ENCODE data around the gene ZXDB. TPM values are rescaled to one million over a fixed set of nuclear protein-coding genes. Genes with fewer than 3 reads are reported as not detected.
"Not testable (repeated sequence)": the region's sequence is repeated elsewhere in the genome, so short reads cannot be mapped to it uniquely, and the experiment has no call there.

The ZXDB gene
- total RNA-seq: 6.3 and 6.6 TPM in 2 replicates

DNA sequence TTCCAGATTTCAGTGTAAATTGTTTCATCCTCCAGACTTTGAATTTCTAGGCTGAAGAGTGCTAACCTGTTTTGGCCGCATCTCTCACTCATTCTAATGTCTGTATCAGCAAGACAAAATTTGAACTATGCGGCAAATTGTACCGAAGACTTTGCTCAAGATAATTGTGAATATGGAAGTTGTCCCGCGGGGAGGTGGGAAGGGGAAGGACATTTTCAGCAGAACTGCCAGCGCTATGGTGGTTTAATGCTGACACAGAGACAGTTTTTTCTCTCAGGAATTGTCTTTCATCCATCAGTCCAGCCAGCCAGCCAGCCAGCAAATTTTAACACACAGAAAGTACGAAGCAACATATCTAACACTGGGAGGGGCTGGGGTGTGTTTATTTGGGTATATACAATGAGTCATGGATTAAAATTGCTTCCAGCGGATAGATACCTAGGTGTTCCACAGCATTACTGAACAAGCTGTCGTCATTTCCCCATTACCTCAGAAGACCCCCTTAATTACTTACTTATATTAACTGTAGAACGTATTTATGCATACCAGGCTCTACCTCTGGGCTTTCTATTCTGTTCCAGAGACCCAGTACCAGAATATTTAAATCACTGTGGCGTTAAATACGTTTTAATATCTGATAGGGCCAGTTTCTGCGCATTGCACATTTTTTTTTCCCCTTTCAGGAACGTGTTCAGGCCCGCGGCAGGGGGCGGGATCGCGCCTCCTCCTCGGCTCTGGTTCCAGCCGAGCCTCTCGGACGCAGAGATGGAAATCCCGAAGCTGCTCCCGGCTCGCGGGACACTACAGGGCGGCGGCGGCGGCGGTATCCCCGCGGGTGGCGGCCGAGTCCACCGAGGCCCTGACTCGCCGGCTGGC is at the start of gene ZXDB:
ZXDB (plus strand) TSS at position 728 of the 876 bp plus-strand sequence; CDS start at position 766, 38 bp downstream.
- intact Hi-C loops (cut with micrococcal nuclease): loop anchor here (2.0 to 10.0 kb wide), 7 partner anchors 233 to 1877 kb away; partner anchors contain the start of genes FAAH2, RRAGB, SPIN2B and SPIN3

DNA sequence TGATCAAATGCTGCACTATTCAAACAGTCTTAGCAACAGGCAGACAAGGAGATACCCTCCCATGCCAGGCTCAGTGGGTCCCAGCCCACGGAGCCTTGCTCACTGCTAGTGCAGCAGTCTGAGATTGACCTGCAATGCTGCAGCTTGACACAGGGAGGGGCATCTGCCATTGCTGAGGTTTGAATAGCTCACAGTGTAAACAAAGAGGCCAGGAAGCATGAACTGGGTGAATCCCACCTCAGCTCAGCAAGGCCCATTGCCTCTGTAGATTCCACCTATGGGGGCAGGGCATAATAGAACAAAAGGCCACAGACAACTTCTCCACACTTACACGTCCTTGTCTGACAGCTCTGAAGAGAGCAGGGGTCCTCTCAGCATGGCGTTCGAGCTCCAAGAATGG is 26.6 kb upstream of the ZXDB start:
- intact Hi-C loops (cut with micrococcal nuclease): no loop called here

DNA sequence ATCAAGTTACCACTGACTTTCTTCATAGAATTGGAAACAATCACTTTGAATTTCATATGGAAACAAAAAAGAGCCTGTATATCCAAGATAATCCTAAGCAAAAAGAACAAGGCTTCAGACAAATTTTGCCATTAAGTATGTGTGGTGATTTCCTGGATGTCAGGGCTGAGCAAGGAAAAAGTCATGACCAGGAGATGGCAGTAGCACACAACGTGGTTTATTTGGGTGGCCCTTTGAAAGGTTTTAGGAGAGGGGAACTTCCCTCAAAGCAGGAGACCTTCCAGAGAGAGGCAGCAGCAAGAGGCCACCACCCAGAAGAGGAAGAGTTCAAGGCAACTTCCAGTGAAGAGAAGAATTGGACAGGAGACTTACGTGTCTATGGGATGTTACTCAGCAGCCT is 18.1 kb upstream of the ZXDB start:
- intact Hi-C loops (cut with micrococcal nuclease): loop anchor here (10.0 kb wide), 1 partner anchor 241 kb away; no protein-coding TSS in a partner anchor

DNA sequence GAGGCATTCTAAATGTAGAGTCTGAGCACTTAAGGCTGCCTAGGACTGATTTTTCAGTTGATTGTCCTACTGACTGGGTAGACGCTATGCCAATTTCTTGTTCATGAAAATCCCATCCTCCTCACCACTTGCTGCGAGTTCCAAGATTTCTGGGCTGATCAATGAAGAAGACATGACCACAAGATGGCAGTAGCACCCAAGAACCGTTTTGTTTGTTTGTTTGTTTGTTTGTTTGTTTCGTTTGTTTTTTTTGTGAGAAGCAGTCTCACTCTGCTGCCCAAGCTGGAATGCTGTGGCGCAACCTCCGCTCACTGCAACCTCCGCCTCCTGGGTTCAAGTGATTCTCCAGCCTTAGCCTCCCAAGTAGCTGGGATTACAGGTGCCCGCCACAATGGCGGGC is 8.9 kb upstream of the ZXDB start:
- intact Hi-C loops (cut with micrococcal nuclease): loop anchor here (5.0 kb wide), 1 partner anchor 444 kb away; no protein-coding TSS in a partner anchor

DNA sequence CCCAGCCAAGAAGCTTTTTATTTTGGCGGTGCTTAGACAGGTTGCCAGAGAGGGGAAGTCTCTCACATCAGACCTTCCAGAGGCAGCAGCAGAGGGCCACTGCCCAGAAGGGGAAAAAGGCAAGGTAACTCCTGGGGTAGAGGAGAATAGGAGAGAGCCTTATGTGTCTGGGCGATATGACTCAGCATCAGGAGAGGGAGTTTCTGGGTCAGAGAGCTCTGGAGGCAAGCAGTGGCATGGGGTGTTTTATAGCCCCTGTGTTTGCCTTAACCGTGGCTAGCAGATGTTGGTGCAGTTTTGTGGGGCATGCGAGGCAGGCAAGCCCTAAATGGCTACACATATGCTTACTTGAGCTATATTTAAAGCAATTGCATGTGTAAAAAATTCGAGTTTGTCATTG is 8.3 kb upstream of the ZXDB start:
- intact Hi-C loops (cut with micrococcal nuclease): loop anchor here (5.0 kb wide), 1 partner anchor 444 kb away; no protein-coding TSS in a partner anchor

DNA sequence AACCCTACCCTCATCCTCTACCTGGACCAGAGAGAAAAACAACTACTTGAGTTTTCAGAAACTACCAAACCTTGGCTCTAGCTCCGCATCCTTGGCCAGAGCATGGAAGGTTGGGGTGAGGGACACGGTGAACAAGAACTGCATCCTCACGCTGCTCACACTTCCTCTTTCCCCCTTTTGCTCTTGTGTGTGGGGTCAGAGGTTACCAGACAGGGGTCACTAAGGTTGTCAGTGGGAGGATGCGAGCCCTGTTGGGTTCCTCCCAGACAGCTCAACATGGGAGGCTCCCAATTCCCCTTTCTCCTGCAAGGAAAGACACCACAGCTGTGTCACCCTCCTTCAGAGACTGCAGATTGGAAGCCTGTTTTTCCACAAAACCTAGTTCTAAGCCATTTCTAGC is 5.5 kb upstream of the ZXDB start:
- intact Hi-C loops (cut with micrococcal nuclease): no loop called here

DNA sequence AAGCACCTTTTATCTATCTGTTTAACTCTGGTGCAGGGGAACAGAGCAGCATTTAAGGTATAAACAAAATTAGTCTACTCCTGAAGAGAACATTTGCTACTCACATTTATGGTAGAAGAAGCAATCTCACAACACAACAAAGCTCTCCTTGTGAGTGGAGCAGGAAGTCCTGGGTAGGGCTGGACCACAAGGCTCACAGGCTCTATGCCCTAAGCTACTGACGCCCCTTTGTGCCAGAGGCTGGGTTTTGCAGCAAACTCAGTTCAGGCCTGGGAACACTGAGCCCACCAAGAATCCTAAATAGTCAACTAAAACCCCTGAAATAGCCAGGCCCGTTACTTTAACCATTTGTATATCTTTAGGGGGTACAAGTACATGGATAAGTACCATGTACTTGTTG is 4.7 kb upstream of the ZXDB start:
- intact Hi-C loops (cut with micrococcal nuclease): no loop called here

DNA sequence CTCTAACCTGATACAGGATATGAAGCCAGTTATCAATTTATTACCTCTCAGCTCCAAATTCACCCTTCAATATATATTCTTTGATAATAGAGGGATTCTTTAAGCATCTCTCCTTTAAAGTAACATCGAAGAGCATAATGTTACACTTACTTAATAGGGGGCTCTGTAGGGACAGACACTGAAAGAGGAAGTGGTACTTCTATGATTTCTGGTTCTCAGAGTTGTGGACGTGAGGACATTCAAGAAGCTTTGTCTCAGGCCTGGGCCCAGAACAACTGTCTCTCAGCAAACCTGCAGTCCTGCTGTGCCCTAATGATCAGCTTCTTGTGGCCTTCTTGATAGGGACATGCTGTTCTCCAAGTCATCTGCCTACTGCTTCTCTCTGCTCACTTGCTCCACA is 4.2 kb upstream of the ZXDB start:
- intact Hi-C loops (cut with micrococcal nuclease): no loop called here

DNA sequence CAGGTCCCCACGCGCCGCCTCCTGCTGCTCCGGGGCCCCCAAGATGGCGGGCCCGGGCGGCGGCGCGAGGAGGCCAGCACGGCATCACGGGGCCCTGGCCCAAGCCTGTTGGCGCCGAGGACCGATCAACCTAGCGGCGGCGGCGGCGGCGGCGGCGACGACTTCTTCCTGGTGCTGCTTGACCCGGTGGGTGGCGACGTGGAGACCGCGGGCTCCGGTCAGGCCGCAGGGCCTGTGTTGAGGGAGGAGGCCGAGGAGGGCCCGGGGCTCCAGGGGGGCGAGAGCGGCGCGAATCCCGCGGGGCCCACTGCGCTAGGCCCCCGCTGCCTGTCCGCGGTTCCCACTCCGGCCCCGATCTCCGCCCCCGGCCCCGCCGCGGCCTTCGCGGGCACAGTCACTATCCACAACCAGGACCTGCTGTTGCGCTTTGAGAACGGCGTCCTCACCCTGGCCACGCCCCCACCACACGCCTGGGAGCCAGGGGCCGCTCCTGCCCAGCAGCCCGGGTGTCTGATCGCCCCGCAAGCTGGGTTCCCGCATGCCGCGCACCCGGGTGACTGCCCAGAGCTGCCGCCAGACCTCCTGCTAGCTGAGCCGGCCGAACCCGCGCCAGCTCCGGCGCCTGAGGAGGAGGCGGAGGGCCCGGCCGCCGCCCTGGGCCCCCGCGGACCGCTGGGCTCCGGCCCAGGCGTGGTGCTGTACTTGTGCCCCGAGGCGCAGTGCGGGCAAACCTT is 516 bp downstream of the ZXDB start:
- intact Hi-C loops (cut with micrococcal nuclease): loop anchor here (5.0 to 10.0 kb wide), 6 partner anchors 232 to 1878 kb away; partner anchors contain the start of genes FAAH2, RRAGB, SPIN2B and SPIN3

DNA sequence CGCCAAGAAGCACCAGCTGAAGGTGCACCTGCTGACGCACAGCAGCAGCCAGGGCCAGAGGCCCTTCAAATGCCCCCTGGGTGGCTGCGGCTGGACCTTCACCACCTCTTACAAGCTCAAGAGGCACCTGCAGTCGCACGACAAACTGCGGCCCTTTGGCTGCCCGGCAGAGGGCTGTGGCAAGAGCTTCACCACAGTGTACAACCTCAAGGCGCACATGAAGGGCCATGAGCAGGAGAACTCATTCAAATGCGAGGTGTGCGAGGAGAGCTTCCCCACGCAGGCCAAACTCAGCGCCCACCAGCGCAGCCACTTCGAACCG is 1.0 kb downstream of the ZXDB start:
- intact Hi-C loops (cut with micrococcal nuclease): loop anchor here (5.0 to 10.0 kb wide), 6 partner anchors 232 to 1878 kb away; partner anchors contain the start of genes FAAH2, RRAGB, SPIN2B and SPIN3

DNA sequence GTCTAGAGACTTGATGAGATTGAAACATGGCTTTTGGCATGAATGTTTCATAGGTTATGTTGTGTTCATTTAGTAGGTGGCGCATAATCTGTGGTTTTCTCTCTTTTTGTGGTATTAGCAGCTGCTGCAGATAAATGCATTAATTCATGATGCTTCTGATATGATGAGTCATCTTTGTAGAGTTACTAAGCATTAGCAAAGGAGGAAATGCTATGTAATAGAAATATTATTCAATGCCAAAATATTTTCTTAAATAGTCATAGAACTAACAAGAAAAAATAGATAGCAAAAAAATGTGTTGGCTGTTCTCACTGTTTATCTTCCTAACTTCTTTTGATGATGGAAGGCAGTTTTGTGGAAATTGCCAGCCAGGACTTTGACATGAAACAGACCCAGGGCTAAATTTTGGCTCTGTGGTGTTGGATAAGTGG is 3.6 kb downstream of the ZXDB start:
- intact Hi-C loops (cut with micrococcal nuclease): loop anchor here (2.0 to 10.0 kb wide), 3 partner anchors 103 to 1881 kb away; partner anchors contain the start of gene RRAGB

DNA sequence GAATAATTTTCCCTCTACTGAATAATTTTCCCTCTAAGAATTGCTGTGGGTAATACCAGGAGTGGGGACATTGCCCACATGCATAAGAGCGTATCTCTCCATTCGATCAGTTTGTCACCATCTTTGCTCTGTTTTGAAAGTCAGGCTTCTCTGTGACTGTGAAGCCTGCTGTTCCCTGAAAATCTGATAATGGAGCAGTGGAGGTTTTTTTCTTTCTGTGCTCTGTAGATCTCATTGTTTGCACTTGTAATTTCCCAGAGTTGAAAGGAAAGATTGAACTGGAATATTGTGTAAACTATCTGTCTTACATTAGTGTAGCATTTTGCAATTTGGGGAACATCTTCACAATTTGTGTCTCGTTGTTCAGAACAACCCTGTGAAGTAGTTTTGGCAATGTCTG is 4.3 kb downstream of the ZXDB start:
- intact Hi-C loops (cut with micrococcal nuclease): loop anchor here (10.0 kb wide), 2 partner anchors 229 to 1881 kb away; partner anchors contain the start of gene RRAGB

DNA sequence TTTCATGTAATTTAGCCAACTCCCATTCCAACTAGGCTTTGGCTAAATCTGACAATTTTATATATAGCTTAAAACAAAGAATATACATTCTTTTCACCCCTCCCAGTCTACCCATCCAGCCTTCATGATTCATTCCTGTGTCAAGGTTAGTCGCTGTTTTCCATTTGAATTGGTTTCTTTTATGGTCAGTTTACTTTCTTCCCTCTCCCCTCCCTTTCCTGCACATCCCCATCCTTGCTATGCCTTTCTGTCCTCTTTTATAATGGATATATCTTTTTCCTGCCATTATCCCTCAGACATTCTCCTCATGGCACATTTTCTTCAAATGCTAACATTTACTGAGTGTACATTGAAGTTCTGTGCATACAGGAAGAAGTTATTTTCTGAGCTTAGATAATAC is 4.7 kb downstream of the ZXDB start:
- intact Hi-C loops (cut with micrococcal nuclease): loop anchor here (10.0 kb wide), 2 partner anchors 228 to 1882 kb away; partner anchors contain the start of gene RRAGB

DNA sequence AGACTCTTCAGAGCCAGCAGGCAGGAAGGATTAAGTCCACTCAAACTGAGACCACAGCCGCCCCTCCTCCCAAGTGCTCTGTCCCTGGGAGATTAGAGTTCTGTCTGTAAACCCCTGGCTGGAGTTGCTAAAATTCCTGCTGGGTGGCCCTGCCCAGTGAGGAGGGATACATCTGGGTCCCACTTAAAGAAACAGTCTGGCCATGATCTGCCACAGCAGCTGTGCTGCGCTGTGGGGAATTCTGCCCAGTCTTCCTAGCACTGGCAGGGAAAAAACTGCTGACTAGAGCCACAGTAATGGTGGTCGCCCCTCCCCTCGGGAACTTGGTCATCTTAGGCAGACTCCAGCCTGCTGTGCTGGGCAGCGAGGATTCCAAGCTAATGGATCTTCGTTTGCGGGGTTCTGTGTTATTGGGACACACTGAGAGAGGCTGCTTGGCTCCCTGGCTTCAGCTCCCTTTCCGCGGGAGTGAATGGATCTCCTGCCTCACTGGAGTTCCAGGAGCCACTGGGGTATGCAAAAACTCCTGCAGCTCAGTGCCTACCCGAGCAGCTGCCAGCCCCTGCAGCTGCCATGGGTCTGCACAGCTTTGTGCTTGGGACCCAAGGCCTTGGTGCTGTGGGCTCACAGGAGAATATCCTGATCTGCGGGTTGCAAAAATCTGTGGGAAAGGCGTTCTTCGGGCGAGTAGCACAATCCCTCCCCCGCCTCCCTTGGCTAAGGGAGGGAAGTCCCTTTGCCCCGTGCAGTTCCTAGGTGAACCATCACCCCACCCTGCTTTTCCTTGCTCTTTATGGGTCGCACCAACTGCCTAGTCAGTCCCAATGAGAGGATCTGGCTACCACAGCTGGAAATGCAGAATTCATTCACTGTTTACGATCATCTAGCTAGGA is 15.7 kb downstream of the ZXDB start:
- intact Hi-C loops (cut with micrococcal nuclease): no loop called here

DNA sequence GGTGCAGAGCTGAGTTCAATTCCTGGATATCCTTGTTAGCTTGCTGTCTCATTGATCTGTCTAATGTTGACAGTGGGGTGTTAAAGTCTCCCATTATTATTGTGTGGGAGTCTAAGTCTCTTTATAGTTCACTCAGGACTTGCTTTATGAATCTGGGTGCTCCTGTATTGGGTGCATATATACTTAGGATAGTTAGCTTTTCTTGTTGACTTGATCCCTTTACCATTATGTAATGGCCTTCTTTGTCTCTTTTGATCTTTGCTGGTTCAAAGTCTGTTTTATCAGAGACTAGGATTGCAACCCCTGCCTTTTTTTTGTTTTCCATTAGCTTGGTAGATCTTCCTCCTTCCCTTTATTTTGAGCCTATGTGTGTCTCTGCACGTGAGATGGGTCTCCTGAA is 21.5 kb downstream of the ZXDB start:
- intact Hi-C loops (cut with micrococcal nuclease): not testable (repeated sequence)

DNA sequence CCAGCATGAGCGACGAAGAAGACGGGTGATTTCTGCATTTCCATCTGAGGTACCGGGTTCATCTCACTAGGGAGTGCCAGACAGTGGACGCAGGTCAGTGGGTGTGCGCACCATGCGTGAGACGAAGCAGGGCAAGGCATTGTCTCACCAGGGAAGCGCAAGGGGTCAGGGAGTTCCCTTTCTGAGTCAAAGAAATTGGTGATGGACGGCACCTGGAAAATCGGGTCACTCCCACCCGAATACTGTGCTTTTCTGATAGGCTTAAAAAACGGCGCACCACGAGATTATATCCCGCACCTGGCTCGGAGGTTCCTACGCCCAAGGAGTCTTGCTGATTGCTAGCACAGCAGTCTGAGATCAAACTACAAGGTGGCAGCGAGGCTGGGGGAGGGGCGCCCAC is 37.6 kb downstream of the ZXDB start:
- intact Hi-C loops (cut with micrococcal nuclease): not testable (repeated sequence)

DNA sequence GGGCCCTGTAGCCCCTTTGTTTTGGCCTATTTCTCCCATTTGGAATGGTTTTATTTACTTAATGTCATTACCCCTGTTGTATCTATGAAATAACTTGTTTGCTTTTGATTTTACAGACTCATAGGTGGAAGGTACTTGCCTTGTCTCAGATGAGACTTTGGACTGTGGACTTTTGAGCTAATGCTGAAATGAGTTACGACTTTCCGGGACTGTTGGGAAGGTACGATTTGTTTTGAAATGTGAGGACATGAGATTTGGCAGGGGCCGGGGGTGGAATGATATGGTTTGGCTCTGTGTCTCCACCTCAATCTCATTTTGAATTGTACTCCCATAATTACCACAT is 48.8 kb downstream of the ZXDB start:
- intact Hi-C loops (cut with micrococcal nuclease): no loop called here

DNA sequence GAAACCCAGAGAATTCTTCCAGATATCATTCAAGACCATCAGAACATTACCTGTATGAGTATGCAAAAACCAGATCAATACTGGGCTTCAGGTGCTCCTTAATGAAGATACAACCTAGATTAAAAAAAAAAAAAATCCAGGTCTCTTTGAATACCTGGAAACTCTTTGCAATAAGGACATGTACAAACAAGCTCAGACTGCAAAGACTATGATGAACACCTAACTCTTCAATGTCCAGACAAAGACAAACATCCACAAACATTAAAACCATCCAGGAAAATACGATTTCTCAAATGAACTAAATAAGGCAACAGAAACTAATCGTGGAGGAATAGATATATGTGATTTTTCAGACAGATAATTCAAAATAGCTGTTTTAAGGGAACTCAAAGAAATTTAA is 49.5 kb downstream of the ZXDB start:
- intact Hi-C loops (cut with micrococcal nuclease): no loop called here

DNA sequence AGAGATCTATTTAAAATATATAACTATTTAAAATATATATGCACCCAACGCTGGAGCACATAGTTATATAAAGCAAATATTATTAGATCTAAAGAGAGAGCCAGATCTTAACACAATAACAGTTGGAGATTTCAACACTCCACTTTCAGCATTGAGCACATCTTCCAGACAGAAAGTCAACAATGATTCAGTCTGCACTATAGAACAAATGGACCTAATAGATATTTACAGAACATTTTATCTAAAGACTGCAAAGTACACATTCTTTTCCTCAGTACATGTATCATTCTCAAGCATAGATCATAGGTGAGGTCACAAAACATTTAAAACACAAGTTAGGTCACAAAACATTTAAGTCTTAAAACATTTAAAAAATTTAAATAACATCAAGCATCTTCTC is 51.9 kb downstream of the ZXDB start:
- intact Hi-C loops (cut with micrococcal nuclease): no loop called here

DNA sequence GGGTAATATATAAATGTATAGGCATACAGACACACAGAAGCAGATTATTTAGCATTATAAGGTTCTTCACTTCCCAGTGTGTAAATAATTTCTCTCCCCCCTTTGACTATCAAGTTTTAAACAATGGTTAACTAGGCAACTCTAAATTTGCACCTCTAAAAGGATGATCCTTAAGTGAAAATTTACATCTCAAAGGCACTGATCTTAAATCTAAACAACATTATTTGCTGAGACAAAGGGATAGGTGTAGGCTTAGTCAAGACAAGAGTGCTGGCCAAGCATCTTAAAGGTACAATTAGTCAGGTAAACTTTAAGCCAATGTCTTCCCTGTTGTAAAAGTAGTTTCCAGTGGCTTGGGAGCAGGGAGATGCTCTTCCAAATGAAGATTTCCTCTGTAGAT is 55.2 kb downstream of the ZXDB start:
- intact Hi-C loops (cut with micrococcal nuclease): no loop called here
